Measurements from ENCODE around the gene CCDC107. TPM values are rescaled to one million over a fixed set of nuclear protein-coding genes. Genes with fewer than 3 reads are reported as not detected.

CCDC107 gene
- total RNA-seq, 4 donors from 2014 or later, result 68.4 to 117 (median 104) TPM

GRCh38 chr9:35656831-35657545 lies 1.1 kb upstream of the CCDC107 start:
- Histone ChIP-seq H3K4me3 (peak overlapping the region; percentile 68 to 97 (median 82)), H3K9me3 (no peaks in the 10 kb centered on the region), H3K36me3 (peaks cover 0 to 20% (median 9%) of the 10 kb centered on the region in 4 donors), H3K27me3 (no peaks in the 10 kb centered on the region), H3K27ac (replicated peaks in 1 of 4) (peak overlapping the region; percentile 95 to 99 (median 98)), H3K4me1 (peaks cover 39 to 47% (median 45%) of the 10 kb centered on the region in 4 donors)
- WGBS, result 20% methylated on average over 25 of the region's 25 CpGs
- intact Hi-C loops (cut with DNase I), result no loop called here
- no peak for TF ChIP-seq POLR2AphosphoS5 (IDR thresholded peaks at IDR 0.05)
- no peak for TF ChIP-seq EP300 (IDR thresholded peaks at IDR 0.05)
- no peak for TF ChIP-seq CTCF (IDR thresholded peaks at IDR 0.05)
- no peak for TF ChIP-seq POLR2A (IDR thresholded peaks at IDR 0.05; ENCODE audit: low read depth)
- peak; percentile 92 for DNase-seq (ENCODE audit: extremely low spot score)

- WGBS, result 0% methylated on average over 24 of the region's 42 CpGs
- no peaks in the 10 kb centered on the region for H3K9me3 ChIP-seq
- H3K27ac ChIP-seq (replicated peaks in 1 of 4), result peak within 1 kb of the TSS; percentile 95 to 99 (median 98)
- peak in 1 of 2 donors; percentile 99 for TF ChIP-seq POLR2AphosphoS5 (IDR thresholded peaks at IDR 0.05)
- peak; percentile 97 for TF ChIP-seq EP300 (IDR thresholded peaks at IDR 0.05)
- peak; percentile 58 for TF ChIP-seq POLR2A (IDR thresholded peaks at IDR 0.05; ENCODE audit: low read depth)
- TF ChIP-seq CTCF (IDR thresholded peaks at IDR 0.05), result peak in 2 of 3 experiments; percentile 41 to 53
- DNase-seq (ENCODE audit: extremely low spot score), result peak; percentile 99
- H3K27me3 ChIP-seq, result no peaks in the 10 kb centered on the region
- H3K4me1 ChIP-seq, result peaks cover 43 to 54% (median 51%) of the 10 kb centered on the region in 4 donors
- peaks cover 0 to 20% (median 9%) of the 10 kb centered on the region in 4 donors for H3K36me3 ChIP-seq
- H3K4me3 ChIP-seq, result peak within 1 kb of the TSS; percentile 68 to 97 (median 82)
- intact Hi-C loops (cut with DNase I), result loop anchor here (2.0 kb wide), 2 partner anchors 33 to 71 kb away; no protein-coding TSS in a partner anchor
Measured at GRCh38 chr9:35657546-35658136, 451 bp upstream of the CCDC107 start, which contains the start of gene RMRP. Gene RMRP (minus strand): TSS chr9:35658019.

GRCh38 chr9:35658968-35659220 lies 802 bp downstream of the CCDC107 start:
- DNase-seq (ENCODE audit: extremely low spot score), result no peak
- peak overlapping the region; percentile 68 to 97 (median 82) for H3K4me3 ChIP-seq
- TF ChIP-seq POLR2AphosphoS5 (IDR thresholded peaks at IDR 0.05) (no peak), POLR2A (IDR thresholded peaks at IDR 0.05; ENCODE audit: low read depth) (no peak), EP300 (IDR thresholded peaks at IDR 0.05) (no peak), CTCF (IDR thresholded peaks at IDR 0.05) (no peak)
- no peaks in the 10 kb centered on the region for H3K27me3 ChIP-seq
- H3K4me1 ChIP-seq, result peaks cover 43 to 66% (median 64%) of the 10 kb centered on the region in 4 donors
- H3K36me3 ChIP-seq, result peaks cover 0 to 20% (median 9%) of the 10 kb centered on the region in 4 donors
- H3K27ac ChIP-seq (replicated peaks in 1 of 4), result peak overlapping the region; percentile 95 to 99 (median 98)
- intact Hi-C loops (cut with DNase I), result loop anchor here (2.0 kb wide), 2 partner anchors 32 to 70 kb away; no protein-coding TSS in a partner anchor
- WGBS, result 0% methylated on average over 2 of the region's 2 CpGs
- H3K9me3 ChIP-seq, result no peaks in the 10 kb centered on the region

GRCh38 chr9:35659340-35659739 lies 1.2 kb downstream of the CCDC107 start:
- no peaks in the 10 kb centered on the region for H3K27me3 ChIP-seq
- peak overlapping the region; percentile 95 to 99 (median 98) for H3K27ac ChIP-seq (replicated peaks in 1 of 4)
- 47% methylated on average over 3 of the region's 3 CpGs for WGBS
- H3K36me3 ChIP-seq, result peaks cover 0 to 20% (median 9%) of the 10 kb centered on the region in 4 donors
- TF ChIP-seq EP300 (IDR thresholded peaks at IDR 0.05) (peak; percentile 93), POLR2AphosphoS5 (IDR thresholded peaks at IDR 0.05) (peak in 1 of 2 donors; percentile 89), CTCF (IDR thresholded peaks at IDR 0.05) (no peak), POLR2A (IDR thresholded peaks at IDR 0.05; ENCODE audit: low read depth) (no peak)
- H3K4me1 ChIP-seq, result peaks cover 44 to 71% (median 68%) of the 10 kb centered on the region in 4 donors
- DNase-seq (ENCODE audit: extremely low spot score), result no peak
- peak overlapping the region; percentile 68 to 97 (median 82) for H3K4me3 ChIP-seq
- no peaks in the 10 kb centered on the region for H3K9me3 ChIP-seq
- intact Hi-C loops (cut with DNase I), result loop anchor here (2.0 kb wide), 2 partner anchors 31 to 69 kb away; no protein-coding TSS in a partner anchor
